Posterior cingulate gyrus (tissue), 11 donors: ENCODE results near the gene NAB2.

Experiments used
- DNase-seq, 10 donors: peaks; one replicate each; pipeline versions ENCODE4 v3.0.0 to v3.0.0-alpha.2; 2020 to 2021; ENCODE audit warnings: mixed read lengths in 3 of 10
- intact Hi-C: fragments of 100-400 bp; cut with DNase I; formaldehyde crosslinking; loops from one replicate; pipeline ENCODE4 v1.15.1; 2023

Gene NAB2

DNA sequence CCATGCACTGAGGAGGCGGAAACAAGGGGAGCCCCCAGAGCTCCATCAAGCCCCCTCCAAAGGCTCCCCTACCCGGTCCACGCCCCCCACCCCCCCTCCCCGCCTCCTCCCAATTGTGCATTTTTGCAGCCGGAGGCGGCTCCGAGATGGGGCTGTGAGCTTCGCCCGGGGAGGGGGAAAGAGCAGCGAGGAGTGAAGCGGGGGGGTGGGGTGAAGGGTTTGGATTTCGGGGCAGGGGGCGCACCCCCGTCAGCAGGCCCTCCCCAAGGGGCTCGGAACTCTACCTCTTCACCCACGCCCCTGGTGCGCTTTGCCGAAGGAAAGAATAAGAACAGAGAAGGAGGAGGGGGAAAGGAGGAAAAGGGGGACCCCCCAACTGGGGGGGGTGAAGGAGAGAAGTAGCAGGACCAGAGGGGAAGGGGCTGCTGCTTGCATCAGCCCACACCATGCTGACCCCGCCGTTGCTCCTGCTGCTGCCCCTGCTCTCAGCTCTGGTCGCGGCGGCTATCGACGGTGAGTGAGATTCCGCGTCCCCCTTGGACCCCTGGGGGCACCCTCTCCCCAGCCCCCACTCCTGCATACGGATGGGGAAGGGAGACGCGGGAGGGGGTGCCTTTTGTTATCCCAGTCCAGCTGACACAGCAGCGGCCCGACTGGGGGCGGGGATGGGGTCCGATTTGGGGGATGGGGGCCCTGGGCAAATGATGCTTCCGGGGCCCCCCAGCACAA is 39.8 kb downstream of the NAB2 start:
- intact Hi-C loops = loop anchor here (5.0 kb wide), 1 partner anchor 109 kb away; a partner anchor contains a TSS
- peak in 1 of 10 donors; percentile 70 for DNase-seq

DNA sequence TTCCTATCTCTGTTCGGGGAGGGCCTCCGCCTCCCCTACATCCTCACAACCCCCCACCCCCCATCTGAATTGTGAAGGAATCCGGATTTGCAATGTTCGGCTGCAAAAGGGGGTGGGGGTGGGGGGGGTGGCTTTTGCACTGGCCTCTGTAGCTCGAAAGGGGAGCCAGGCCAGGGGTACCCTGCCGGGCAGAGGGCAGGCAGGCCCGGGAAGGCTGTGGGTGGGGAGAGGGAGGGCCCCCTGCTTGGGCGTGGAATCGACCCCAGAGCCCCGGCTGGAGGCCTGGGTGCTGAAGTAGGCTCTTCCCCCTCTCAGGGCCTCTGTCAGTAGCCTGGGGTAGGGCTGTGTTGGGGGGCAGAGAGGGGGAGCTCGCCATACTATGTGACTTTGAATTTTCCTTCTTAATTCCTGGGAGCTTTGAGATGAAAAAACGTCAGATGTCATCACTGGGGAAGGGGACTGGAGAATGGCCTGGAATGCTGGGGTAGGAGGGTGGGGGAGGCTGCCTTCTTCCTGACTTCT is 40.5 kb downstream of the NAB2 start:
- DNase-seq = peak in 1 of 10 donors; percentile 66
- intact Hi-C loops = loop anchor here (5.0 kb wide), 1 partner anchor 108 kb away; a partner anchor contains a TSS

DNA sequence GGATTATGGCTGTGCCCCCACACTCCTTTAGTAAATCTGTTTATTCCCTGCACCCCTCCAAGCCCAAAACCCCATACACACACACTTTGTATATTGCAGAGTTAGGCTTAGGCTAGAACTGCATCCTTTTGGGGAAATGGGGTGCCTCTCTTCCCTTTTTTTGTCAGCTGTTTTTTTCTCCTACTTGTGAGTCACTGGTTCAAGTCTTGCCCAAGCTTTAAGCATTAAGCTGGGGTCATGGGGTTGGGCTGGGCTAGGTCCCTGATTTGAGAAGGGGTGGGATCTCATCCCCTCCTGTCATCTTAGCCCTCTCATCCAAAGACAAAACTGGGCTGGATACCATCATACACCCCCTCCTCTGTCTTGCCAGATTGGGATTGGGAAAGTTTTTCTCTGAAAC is 41.0 kb downstream of the NAB2 start:
- intact Hi-C loops = loop anchor here (5.0 kb wide), 1 partner anchor 107 kb away; a partner anchor contains a TSS
- peak in 1 of 10 donors; percentile 30 for DNase-seq

DNA sequence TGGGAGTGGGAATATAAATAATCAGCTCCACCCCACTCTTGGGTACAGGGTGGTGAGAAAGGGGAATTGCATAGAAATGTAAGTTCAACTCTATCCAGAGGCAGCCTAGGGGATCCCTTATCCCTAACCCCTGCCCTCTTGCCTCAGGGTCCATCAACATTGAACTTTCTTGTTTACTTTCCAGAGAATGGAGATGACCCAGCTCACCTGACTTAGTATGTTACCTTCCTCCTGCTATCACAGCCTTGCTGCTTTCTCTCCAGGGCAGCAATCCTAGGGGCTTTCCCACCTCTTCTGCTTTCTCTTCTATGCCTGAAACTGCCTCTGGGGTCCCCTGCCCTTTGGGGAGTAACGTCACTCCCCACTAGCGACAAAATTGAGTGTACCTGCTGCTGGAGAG is 42.0 kb downstream of the NAB2 start:
- intact Hi-C loops = no loop called here
- peak in 1 of 10 donors; percentile 12 for DNase-seq

DNA sequence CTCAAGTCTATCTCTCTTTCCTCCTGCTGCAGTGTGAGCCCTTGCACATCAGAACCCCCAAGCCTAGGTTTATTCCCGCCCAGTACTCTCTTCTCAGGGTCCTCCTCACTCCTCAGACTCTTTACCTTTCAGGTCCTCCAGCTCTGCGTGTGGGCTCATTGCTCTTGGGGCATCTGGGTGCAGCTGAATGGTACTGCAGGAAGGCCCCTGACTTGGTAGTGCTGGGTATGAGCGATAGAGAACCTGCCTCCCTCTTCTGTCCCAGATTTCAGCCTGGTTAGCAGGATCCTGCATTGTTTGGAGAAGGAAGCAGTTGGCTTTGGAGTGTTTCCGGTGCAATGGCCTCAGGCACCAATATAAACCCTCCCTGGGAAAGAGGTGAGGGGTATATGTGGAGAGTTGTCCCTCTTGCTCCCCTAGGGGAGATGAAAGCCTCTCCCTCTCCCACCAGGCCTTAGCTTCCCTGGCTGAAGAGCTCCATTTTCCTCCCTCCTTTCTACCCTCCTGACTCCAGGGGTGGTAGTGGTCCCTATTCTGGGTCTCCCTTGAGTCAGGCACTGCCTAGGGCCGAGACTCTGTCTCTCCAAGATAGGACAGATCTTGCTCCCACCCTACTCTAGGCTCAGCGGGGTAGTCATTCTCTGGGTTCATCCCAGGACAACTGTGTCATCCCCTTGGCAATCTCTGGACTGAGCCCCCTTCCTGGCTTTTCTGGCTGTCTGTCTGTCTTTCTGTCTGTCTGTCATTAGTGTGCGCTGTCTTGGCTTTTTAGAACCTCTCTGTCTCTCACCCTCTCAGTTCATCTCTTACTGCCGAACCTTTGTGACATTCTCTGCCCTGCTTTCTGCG is 43.2 kb downstream of the NAB2 start:
- DNase-seq = peak in 1 of 10 donors; percentile 26

DNA sequence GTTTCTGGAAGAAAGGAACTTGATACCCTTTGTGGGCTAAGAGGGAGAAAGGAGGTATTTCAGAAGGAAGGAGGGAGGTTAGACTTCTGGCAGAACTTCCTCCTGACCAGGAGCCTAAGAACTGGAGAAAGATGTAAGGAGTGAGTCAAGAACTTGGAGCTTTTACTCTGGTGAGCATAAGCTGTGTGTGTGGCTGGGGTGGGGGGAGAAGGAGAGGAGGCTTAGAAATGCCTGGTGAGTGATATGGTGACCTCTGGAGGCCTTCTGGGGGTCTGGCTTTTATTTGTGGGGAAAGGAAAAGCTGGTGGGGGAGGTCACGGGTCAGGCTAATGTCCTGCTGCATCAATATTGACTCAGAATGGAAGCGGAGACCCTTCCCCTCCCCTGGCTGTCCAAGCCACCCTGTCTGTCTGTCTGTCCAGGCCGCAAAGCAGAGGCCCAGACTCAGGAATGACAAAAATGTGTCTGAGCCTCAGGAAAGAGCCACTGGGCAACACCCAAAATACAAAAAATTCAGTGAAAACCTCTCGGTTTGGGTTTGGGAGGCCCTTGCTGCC is 44.2 kb downstream of the NAB2 start:
- intact Hi-C loops = no loop called here

More for the DNA sequence above, 43.2 kb downstream of the NAB2 start:
- intact Hi-C loops = no loop called here

DNA sequence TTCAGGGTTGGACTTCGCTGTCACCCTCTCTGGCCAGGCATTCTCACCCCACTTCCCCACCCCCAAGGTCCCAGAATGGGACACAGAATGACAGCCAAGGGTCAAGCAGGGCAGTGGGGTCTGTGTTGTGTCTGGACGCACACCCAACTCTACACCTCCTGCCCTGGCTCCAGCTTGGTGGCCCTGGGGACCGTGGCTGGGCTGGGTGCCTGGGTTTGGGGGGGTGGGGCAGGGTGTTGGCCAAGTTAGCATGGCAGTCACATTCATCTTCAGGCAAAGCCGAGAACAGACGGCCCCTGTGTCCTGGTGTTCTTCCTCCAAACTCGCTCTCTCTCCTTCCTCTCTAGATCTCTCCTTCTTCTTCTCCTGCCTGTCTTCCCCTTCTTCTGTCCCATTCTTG is 45.0 kb downstream of the NAB2 start:
- intact Hi-C loops = no loop called here
- DNase-seq = peak in 1 of 10 donors; percentile 77

More for the DNA sequence above, 44.2 kb downstream of the NAB2 start:
- peak in 1 of 10 donors; percentile 31 for DNase-seq

DNA sequence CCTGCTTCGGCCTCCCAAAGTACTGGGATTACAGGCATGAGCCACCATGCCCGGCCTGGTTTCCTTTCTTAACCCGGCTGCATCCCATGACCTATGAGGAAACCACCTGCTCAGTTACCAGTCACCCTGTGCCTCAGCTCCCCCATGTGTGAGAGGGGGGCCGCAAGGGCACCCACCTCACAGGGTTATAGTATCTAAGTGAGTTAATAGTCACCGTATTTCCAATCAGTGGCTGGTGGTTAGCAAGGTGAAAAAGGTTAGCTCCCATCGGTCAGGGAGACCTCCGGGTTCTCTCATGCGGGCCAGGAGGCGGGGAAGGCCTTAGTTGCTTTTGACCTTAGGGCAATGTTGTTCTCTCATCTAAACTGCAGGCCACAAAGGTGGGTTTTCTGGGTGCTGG is 46.0 kb downstream of the NAB2 start:
- peak in 2 of 10 donors; percentile 8 to 28 for DNase-seq
- intact Hi-C loops = no loop called here

DNA sequence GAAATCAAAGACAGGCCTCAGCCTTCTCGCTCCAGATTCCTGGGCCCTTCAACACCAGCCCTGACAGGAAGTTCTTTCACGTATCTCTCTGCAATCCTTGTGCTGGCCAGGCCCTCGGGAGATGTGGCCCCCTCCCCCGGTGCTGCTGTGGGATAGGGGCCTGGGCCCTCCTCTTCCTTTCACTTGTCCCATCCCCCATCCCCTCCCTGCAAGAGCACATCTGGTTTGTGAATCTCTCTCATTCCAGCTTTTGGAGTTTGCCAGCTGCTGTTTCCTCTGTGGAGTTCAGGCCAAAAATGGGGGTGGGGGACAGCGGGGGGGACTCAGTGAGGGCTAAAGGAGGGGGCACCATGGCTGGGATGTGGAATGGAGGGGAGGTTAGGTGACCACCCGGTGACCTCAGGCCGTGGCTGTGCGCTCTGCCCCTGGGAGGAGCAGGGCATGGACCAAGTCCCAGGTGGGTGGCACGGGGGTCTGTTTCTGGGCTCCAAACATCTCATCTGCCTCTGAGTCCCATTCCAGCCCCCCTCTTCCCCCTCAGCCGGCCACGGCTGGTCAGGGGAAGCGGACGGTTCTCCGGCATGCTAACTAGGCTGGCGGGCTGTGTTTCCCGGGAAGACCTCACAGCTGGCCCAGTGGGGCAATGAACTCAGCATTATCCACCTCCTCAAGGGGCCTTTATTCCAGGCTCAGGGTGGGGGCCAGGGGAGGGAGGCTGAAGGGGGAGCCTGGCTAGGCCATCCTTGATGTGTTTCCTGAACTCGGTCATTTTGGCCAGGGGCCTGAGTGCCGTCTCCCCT is 46.8 kb downstream of the NAB2 start:
- DNase-seq = peak in 8 of 10 donors; percentile 48 to 93 (median 68)
- intact Hi-C loops = no loop called here

DNA sequence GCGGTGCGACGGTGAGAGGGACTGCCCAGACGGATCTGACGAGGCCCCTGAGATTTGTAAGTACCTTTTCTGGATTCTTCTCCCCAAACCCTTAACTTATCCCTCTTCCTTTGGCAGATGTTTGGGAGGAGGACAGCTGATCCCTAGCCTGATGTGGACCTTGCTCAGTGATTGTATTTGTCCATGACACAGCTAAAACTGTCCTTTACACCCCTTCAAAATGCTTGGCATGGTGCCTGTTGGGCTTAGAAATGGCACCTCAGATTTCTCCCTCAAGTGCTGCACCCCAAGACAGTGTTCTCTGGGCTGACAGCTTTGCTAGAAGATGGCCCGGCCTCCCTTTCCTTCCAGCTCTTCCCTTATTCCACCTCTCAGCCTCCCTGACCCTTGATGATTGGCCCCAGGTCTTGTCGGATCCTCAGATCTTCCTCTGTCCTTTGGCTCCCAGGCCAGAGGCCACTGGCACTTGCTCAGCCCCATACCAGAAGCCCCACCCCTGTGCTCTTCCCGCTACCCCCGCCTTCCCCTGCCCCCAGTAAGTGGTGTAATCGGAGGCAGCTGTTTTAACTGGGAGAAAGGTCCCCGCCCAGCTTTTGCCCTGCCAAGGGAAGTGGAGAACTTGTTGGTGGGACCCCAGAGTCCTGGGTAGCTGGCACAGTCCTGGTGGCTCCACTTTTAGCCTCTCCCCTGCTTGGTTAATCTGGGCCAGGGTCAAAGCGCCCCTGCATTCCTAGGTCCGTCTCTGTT is 49.8 kb downstream of the NAB2 start:
- peak in 2 of 10 donors; percentile 34 to 48 for DNase-seq
- intact Hi-C loops = no loop called here

DNA sequence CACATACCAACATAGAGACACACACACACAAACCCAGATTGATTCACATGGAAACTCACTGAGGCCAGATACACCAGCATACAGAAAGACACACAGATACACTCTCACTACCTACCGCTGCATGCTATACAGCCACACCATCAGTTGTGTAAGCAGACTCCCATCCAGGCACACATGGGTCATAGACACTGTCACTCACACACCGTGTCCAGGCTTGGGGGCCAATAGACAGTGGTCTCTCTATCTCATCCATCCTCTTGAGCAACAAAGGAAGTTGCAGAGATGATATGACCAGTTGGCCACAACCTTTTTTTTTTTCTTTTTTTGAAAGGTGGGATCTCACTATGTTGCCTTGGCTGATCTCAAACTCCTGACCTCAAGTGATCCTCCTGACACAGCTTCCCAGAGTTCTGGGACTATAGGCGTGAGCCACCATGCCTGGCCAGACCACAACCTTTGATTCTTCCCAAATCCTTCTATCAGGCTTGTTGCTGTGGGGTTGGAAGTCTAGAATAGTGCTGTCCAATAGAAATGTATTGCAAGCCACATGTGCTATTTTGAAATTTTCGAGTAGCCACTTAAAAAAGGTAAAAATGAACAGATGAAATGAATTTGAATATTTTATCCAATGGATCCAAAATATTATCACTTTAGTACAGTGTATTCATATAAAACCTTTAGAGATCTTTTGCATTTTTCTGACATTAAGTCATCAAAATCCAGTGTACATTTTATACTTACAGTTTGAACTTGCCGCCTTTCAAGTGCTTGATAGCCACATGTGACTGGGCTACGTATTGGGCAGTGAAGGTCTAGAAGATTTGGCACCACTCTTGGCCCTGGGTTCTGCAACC is 51.1 kb downstream of the NAB2 start:
- peak in 2 of 10 donors; percentile 12 to 22 for DNase-seq
- intact Hi-C loops = no loop called here

DNA sequence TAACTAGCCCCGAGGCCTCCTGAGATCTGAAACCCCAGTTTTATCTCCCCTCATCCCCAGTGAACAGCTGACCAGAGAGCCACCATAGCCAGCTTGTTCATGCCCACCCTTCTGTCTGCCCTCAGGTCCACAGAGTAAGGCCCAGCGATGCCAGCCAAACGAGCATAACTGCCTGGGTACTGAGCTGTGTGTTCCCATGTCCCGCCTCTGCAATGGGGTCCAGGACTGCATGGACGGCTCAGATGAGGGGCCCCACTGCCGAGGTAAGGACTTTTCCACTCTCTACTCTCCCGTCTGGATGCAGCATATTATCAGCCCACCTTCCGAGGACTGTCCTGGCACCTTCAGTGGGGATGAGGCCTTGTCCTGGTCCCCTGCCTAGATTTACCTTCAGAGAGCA is 52.3 kb downstream of the NAB2 start:
- DNase-seq = peak in 2 of 10 donors; percentile 65

DNA sequence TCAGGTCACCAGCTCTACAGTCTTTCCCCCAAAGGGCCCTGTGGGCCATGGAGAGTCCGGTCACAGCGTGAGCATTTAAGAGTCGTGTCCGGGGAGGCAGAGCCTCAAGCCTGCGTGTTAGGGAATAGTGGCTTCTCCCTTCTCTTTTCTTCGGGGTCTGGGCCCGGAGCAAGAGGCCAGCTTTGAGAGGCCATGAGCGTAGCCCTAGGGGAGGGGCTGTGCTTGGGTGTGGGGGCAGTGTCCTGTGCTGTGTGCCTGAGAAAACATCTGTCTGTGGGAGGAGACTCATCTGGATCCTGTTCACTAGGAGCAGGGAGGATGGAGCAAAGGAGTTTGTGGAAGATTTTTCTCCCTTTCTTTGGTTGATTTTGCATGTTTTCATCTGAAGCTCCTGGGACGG is 53.2 kb downstream of the NAB2 start:
- DNase-seq = peak in 2 of 10 donors; percentile 62 to 67
- intact Hi-C loops = no loop called here

More for the DNA sequence above, 52.3 kb downstream of the NAB2 start:
- intact Hi-C loops = no loop called here

DNA sequence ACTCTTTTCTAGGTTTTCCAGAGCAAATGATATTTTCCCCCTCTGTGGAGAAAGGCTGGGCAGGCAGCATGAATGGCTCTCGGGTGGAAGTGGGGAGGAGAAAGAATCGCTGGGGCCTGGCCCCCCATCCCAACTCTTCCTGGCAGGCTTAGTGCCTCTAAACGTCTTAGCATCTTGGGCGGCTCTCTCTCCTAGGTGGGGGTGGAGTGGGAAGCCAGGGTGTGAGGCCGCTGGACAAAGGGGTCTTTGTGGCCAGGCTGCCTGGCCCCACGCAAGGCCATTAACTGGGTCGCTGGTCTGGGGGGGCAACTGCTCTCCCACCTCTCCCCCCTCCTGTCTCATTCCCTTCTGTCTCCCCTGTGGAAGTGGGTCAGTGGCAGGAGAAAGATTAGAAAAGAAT is 53.8 kb downstream of the NAB2 start:
- DNase-seq = peak in 2 of 10 donors; percentile 82 to 85

DNA sequence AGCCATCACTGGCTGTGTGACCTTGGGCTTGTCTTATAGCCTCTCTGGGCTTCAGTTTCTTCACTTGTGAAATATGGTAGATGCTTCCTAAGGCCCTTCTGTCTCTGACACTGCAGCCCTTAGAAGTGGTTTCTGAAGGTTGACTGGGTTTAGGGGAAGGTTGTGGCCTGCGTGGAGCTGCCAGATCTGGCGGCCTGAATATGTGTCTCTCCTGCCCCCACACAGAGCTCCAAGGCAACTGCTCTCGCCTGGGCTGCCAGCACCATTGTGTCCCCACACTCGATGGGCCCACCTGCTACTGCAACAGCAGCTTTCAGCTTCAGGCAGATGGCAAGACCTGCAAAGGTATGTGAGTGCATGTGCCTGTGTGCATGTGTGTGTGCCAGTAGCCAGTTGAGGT is 54.5 kb downstream of the NAB2 start:
- intact Hi-C loops = no loop called here
- peak in 2 of 10 donors; percentile 50 to 80 for DNase-seq

More for the DNA sequence above, 53.8 kb downstream of the NAB2 start:
- intact Hi-C loops = no loop called here
